Gastrocnemius medialis (tissue), 4 donors: ENCODE results near the gene SLC38A4. TPM values are rescaled to one million over a fixed set of nuclear protein-coding genes. Genes with fewer than 3 reads are reported as not detected.

ENCODE experiments used
- ATAC-seq, 2 donors: fragments of 150-250 bp; one replicate each; pipeline ENCODE4 v1.9.1; 2016
- DNase-seq, 2 donors: peaks; one replicate each; pipeline ENCODE4 v3.0.0-alpha.2; 2019
- H3K27ac ChIP-seq, 4 donors: fragments of 200-600 bp; sonication (generic); 1 replicate in 1 of 4; 2 replicates in 3 of 4; pipeline ENCODE4 v1.5.1; 2016 to 2018; ENCODE audit warnings: mild to moderate bottlenecking in 2 of 4, moderate library complexity in 1 of 4
- H3K27me3 ChIP-seq, 3 donors: fragments of 200-600 bp; sonication (generic) in 2 of 3; 1 replicate in 1 of 3; 2 replicates in 2 of 3; pipeline versions ENCODE4 v1.5.1 to v1.6.0; 2016 to 2019; ENCODE audit warnings: mild to moderate bottlenecking in 1 of 3, moderate library complexity in 1 of 3
- H3K36me3 ChIP-seq, 2 donors: fragments of 200-600 bp; sonication (generic) in 1 of 2; one replicate each; pipeline ENCODE4 v1.5.1; 2017 to 2018
- H3K4me1 ChIP-seq, 2 donors: fragments of 200-600 bp; sonication (generic) in 1 of 2; one replicate each; pipeline ENCODE4 v1.5.1; 2016 to 2017; ENCODE audit warnings: mild to moderate bottlenecking in 2 of 2
- H3K4me3 ChIP-seq, 4 donors: fragments of 200-600 bp; sonication (generic) in 3 of 4; 1 replicate in 1 of 4; 2 replicates in 3 of 4; pipeline ENCODE4 v1.5.1; 2016 to 2019; ENCODE audit warnings: mild to moderate bottlenecking in 2 of 4
- H3K9me3 ChIP-seq, 3 donors: fragments of 200-600 bp; sonication (generic) in 2 of 3; 1 replicate in 1 of 3; 2 replicates in 2 of 3; pipeline ENCODE4 v1.5.1; 2016 to 2019
- CTCF ChIP-seq, 5 experiments: fragments of 450-650 bp in 3 of 5; fragments of 200-600 bp in 2 of 5; sonication (generic) in 2 of 5; IDR thresholded peaks in 4 of 5; conservative IDR thresholded peaks in 1 of 5; 1 replicate in 4 of 5; 2 replicates in 1 of 5; pipeline ENCODE4 v1.5.1; 2016 to 2019; ENCODE audit warnings: antibody characterized with exemption in 5 of 5, mild to moderate bottlenecking in 3 of 5, moderate library complexity in 3 of 5
- POLR2A ChIP-seq, 2 donors: fragments of 450-650 bp; IDR thresholded peaks; one replicate each; pipeline ENCODE4 v1.6.1; 2017; ENCODE audit warnings: antibody characterized with exemption in 2 of 2, mild to moderate bottlenecking in 2 of 2, moderate library complexity in 2 of 2
- in situ Hi-C, 4 donors: fragments of 200-750 bp; cut with MboI; loops; one replicate each; pipeline versions ENCODE4 v1.15.0 to v1.8.0; 2017; ENCODE audit warnings: low sequenced_read_pairs in 4 of 4
- intact Hi-C: fragments of 100-400 bp; cut with DNase I; formaldehyde crosslinking; loops from one replicate; pipeline ENCODE4 v1.15.1; 2023; ENCODE audit warnings: low total_unique reads
- total RNA-seq, 4 donors: library from RNA; depleted of rRNA; stranded (reverse); fragments of >200 nt; gene quantifications; one replicate each; pipeline versions ENCODE4 v1.1.0 to v1.2.3, GENCODE V29; 2016

Gene SLC38A4
- total RNA-seq, 4 donors from 2014 or later: 14.7 to 46.0 (median 23.0) TPM

GRCh38 chr12:46787496-46788055 is 38.2 kb downstream of the SLC38A4 start:
- DNase-seq (no peak), ATAC-seq (no peak)
- H3K36me3 ChIP-seq: no peaks in the 10 kb centered on the region
- TF ChIP-seq POLR2A (IDR thresholded peaks at IDR 0.05): no peak
- TF ChIP-seq CTCF (IDR thresholded peaks at IDR 0.05 in 4 of 5, conservative IDR thresholded peaks at IDR 0.05 in 1 of 5): no peak
- H3K4me1 ChIP-seq: peaks cover 32 to 44% of the 10 kb centered on the region in 2 donors
- H3K9me3 ChIP-seq: no peaks in the 10 kb centered on the region
- peak overlapping the region in 3 of 4 donors; percentile 43 to 90 (median 69) for H3K27ac ChIP-seq
- in situ Hi-C loops: no loop called here
- intact Hi-C loops: no loop called here
- H3K27me3 ChIP-seq: no peaks in the 10 kb centered on the region
- no peak overlapping the region for H3K4me3 ChIP-seq

GRCh38 chr12:46786774-46787173 is 39.0 kb downstream of the SLC38A4 start:
- TF ChIP-seq CTCF (IDR thresholded peaks at IDR 0.05 in 4 of 5, conservative IDR thresholded peaks at IDR 0.05 in 1 of 5) (no peak), POLR2A (IDR thresholded peaks at IDR 0.05) (no peak)
- no peak overlapping the region for H3K4me3 ChIP-seq
- no peaks in the 10 kb centered on the region for H3K9me3 ChIP-seq
- in situ Hi-C loops: no loop called here
- ATAC-seq (no peak), DNase-seq (no peak)
- no peaks in the 10 kb centered on the region for H3K36me3 ChIP-seq
- peak overlapping the region; percentile 5 to 90 (median 30) for H3K27ac ChIP-seq
- no peaks in the 10 kb centered on the region for H3K27me3 ChIP-seq
- peaks cover 32 to 44% of the 10 kb centered on the region in 2 donors for H3K4me1 ChIP-seq
- intact Hi-C loops: no loop called here

GRCh38 chr12:46785382-46785781 is 40.4 kb downstream of the SLC38A4 start:
- intact Hi-C loops: no loop called here

GRCh38 chr12:46783871-46784270 is 41.9 kb downstream of the SLC38A4 start:
- no peaks in the 10 kb centered on the region for H3K9me3 ChIP-seq
- TF ChIP-seq POLR2A (IDR thresholded peaks at IDR 0.05): no peak
- DNase-seq: no peak
- H3K4me1 ChIP-seq: peaks cover 38 to 63% of the 10 kb centered on the region in 2 donors
- peak overlapping the region; percentile 77 to 90 (median 82) for H3K27ac ChIP-seq
- H3K27me3 ChIP-seq: no peaks in the 10 kb centered on the region
- no peak for ATAC-seq
- intact Hi-C loops (no loop called here), in situ Hi-C loops (no loop called here)
- no peak overlapping the region for H3K4me3 ChIP-seq
- H3K36me3 ChIP-seq: no peaks in the 10 kb centered on the region

More at GRCh38 chr12:46785382-46785781, 40.4 kb downstream of the SLC38A4 start:
- no peak for DNase-seq
- no peak overlapping the region for H3K4me3 ChIP-seq
- ATAC-seq: no peak
- H3K9me3 ChIP-seq: no peaks in the 10 kb centered on the region
- no peaks in the 10 kb centered on the region for H3K36me3 ChIP-seq
- peak overlapping the region; percentile 77 to 90 (median 82) for H3K27ac ChIP-seq
- TF ChIP-seq POLR2A (IDR thresholded peaks at IDR 0.05) (no peak), CTCF (IDR thresholded peaks at IDR 0.05 in 4 of 5, conservative IDR thresholded peaks at IDR 0.05 in 1 of 5) (no peak)
- in situ Hi-C loops: no loop called here
- no peaks in the 10 kb centered on the region for H3K27me3 ChIP-seq
- peaks cover 34 to 48% of the 10 kb centered on the region in 2 donors for H3K4me1 ChIP-seq

- ATAC-seq (peak; percentile 81 to 88), DNase-seq (no peak)
- TF ChIP-seq CTCF (IDR thresholded peaks at IDR 0.05 in 4 of 5, conservative IDR thresholded peaks at IDR 0.05 in 1 of 5): no peak
- TF ChIP-seq POLR2A (IDR thresholded peaks at IDR 0.05): peak in 1 of 2 donors; percentile 33
- intact Hi-C loops: loop anchor here (5.0 to 10.0 kb wide), 2 partner anchors 225 to 398 kb away; no protein-coding TSS in a partner anchor
- no peaks in the 10 kb centered on the region for H3K36me3 ChIP-seq
- in situ Hi-C loops: no loop called here
- H3K27me3 ChIP-seq: no peaks in the 10 kb centered on the region
- H3K4me1 ChIP-seq: peaks cover 34 to 59% of the 10 kb centered on the region in 2 donors
- peak overlapping the region; percentile 85 to 90 (median 88) for H3K27ac ChIP-seq
- no peaks in the 10 kb centered on the region for H3K9me3 ChIP-seq
- no peak overlapping the region for H3K4me3 ChIP-seq
These were observed 45.9 kb downstream of the SLC38A4 start for GRCh38 chr12:46779879-46780278.
